Measurements from ENCODE around the gene LAMA2. TPM values are rescaled to one million over a fixed set of nuclear protein-coding genes. Genes with fewer than 3 reads are reported as not detected.

LAMA2 gene
- total and polyA plus RNA-seq, 10 donors = 0.83 to 66.6 (median 18.8) TPM

DNA sequence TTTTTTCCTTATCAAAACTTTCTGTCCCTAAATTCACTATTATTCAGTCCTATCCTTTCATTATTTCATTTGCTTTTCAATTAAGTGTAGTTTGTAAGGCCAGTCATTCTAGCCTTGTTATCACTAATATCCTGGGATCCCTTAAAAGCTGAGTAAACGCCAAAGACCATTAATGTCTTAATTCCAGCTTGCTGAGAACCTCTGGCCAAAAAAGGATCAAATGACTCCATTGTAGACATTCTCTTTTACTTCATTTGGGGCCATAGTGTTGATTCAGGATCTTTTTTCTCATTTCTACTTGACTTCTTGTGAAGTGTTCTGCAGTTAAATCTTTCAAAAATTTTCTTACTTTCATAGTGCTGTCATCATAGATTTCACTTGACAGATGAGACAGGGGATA, 379.7 kb downstream of the LAMA2 start:
- no peak overlapping the region for H3K27ac ChIP-seq
- no peaks in the 10 kb centered on the region for H3K9me3 ChIP-seq
- no peaks in the 10 kb centered on the region for H3K36me3 ChIP-seq
- 52 to 77% (median 71%) methylated on average over 1 of the region's 1 CpG for WGBS, 5 donors
- no peak for DNase-seq
- no peaks in the 10 kb centered on the region for H3K4me1 ChIP-seq
- H3K27me3 ChIP-seq (replicated peaks in 1 of 7) = no peaks in the 10 kb centered on the region
- no peak overlapping the region for H3K4me3 ChIP-seq
- intact Hi-C loops (cut with DNase I; ENCODE audit: low total_unique reads) = no loop called here
- TF ChIP-seq, protein P1, sequence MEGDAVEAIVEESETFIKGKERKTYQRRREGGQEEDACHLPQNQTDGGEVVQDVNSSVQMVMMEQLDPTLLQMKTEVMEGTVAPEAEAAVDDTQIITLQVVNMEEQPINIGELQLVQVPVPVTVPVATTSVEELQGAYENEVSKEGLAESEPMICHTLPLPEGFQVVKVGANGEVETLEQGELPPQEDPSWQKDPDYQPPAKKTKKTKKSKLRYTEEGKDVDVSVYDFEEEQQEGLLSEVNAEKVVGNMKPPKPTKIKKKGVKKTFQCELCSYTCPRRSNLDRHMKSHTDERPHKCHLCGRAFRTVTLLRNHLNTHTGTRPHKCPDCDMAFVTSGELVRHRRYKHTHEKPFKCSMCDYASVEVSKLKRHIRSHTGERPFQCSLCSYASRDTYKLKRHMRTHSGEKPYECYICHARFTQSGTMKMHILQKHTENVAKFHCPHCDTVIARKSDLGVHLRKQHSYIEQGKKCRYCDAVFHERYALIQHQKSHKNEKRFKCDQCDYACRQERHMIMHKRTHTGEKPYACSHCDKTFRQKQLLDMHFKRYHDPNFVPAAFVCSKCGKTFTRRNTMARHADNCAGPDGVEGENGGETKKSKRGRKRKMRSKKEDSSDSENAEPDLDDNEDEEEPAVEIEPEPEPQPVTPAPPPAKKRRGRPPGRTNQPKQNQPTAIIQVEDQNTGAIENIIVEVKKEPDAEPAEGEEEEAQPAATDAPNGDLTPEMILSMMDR (IDR thresholded peaks at IDR 0.05 in 8 of 11, conservative IDR thresholded peaks at IDR 0.05 in 3 of 11) = no peak
- TF ChIP-seq POLR2AphosphoS5 (IDR thresholded peaks at IDR 0.05) = no peak
- no peak for TF ChIP-seq POLR2A (IDR thresholded peaks at IDR 0.05)

GRCh38 chr6:129263176-129263575, 380.2 kb downstream of the LAMA2 start:
- DNase-seq = no peak
- Histone ChIP-seq H3K4me3 (no peak overlapping the region), H3K4me1 (no peaks in the 10 kb centered on the region), H3K36me3 (no peaks in the 10 kb centered on the region), H3K9me3 (no peaks in the 10 kb centered on the region), H3K27ac (no peak overlapping the region), H3K27me3 (replicated peaks in 1 of 7) (no peaks in the 10 kb centered on the region)
- 69 to 76% (median 71%) methylated on average over 8 of the region's 8 CpGs for WGBS, 5 donors
- intact Hi-C loops (cut with DNase I; ENCODE audit: low total_unique reads) = no loop called here
- TF ChIP-seq POLR2A (IDR thresholded peaks at IDR 0.05) (no peak), POLR2AphosphoS5 (IDR thresholded peaks at IDR 0.05) (no peak)
- TF ChIP-seq, protein P1 (IDR thresholded peaks at IDR 0.05 in 8 of 11, conservative IDR thresholded peaks at IDR 0.05 in 3 of 11) = no peak

- H3K4me1 ChIP-seq = no peaks in the 10 kb centered on the region
- no peak overlapping the region for H3K27ac ChIP-seq
- H3K9me3 ChIP-seq = no peaks in the 10 kb centered on the region
- no peaks in the 10 kb centered on the region for H3K36me3 ChIP-seq
- 53 to 69% (median 57%) methylated on average over 3 of the region's 3 CpGs for WGBS, 5 donors
- no peak for TF ChIP-seq POLR2A (IDR thresholded peaks at IDR 0.05)
- TF ChIP-seq, protein P1 (IDR thresholded peaks at IDR 0.05 in 8 of 11, conservative IDR thresholded peaks at IDR 0.05 in 3 of 11) = no peak
- H3K4me3 ChIP-seq = no peak overlapping the region
- intact Hi-C loops (cut with DNase I; ENCODE audit: low total_unique reads) = no loop called here
- H3K27me3 ChIP-seq (replicated peaks in 1 of 7) = no peaks in the 10 kb centered on the region
- no peak for DNase-seq
Observed at GRCh38 chr6:129264480-129265045, 381.6 kb downstream of the LAMA2 start.

DNA sequence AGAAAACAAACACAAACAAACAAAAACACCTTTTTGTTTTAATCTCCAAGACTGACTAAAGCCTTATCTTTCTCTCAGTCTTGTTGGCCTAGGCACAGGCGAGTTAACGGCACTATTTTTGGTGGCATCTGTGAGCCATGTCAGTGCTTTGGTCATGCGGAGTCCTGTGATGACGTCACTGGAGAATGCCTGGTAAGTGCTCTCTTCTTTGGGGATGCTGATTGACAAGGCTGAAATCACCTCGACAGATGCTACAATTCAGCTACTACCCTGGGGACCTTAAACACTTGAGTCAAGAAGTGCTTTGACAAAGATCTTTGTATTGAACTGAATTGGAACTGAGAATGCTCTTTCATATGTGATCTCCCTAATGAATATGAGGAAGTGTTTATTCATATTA, 384.1 kb downstream of the LAMA2 start:
- intact Hi-C loops (cut with DNase I; ENCODE audit: low total_unique reads) = no loop called here
- Histone ChIP-seq H3K9me3 (no peaks in the 10 kb centered on the region), H3K27me3 (replicated peaks in 1 of 7) (no peaks in the 10 kb centered on the region), H3K4me3 (no peak overlapping the region), H3K36me3 (no peaks in the 10 kb centered on the region), H3K27ac (no peak overlapping the region), H3K4me1 (no peaks in the 10 kb centered on the region)
- TF ChIP-seq POLR2A (IDR thresholded peaks at IDR 0.05) (no peak), POLR2AphosphoS5 (IDR thresholded peaks at IDR 0.05) (no peak)
- TF ChIP-seq, protein P1 (IDR thresholded peaks at IDR 0.05 in 8 of 11, conservative IDR thresholded peaks at IDR 0.05 in 3 of 11) = no peak
- 81 to 89% (median 86%) methylated on average over 5 of the region's 5 CpGs for WGBS, 5 donors
- DNase-seq = no peak

Measured in spleen (tissue), 11 donors.